RKO (cell line): ENCODE data around the gene ERI3.
A peak's percentile ranks its signal among the peaks of the same experiment; 100 is the strongest.

Source experiments
- DNase-seq: peaks from one replicate; pipeline ENCODE4 v3.0.0-alpha.2; 2016; ENCODE audit warnings: low spot score

ERI3 gene

GRCh38 chr1:44316231-44316759 lies 38.8 kb downstream of the ERI3 start:
- no peak for DNase-seq

GRCh38 chr1:44315521-44315920 lies 39.5 kb downstream of the ERI3 start:
- DNase-seq: no peak

- no peak for DNase-seq
Measured at GRCh38 chr1:44314452-44314851, 40.6 kb downstream of the ERI3 start.

- DNase-seq: no peak
Measured at GRCh38 chr1:44313265-44313918, 41.7 kb downstream of the ERI3 start.

GRCh38 chr1:44312399-44313196 lies 42.5 kb downstream of the ERI3 start:
- DNase-seq: no peak

GRCh38 chr1:44310006-44310405 lies 45.1 kb downstream of the ERI3 start:
- no peak for DNase-seq

- no peak for DNase-seq
Measured at GRCh38 chr1:44305962-44306422, 49.1 kb downstream of the ERI3 start.

- no peak for DNase-seq
Measured at GRCh38 chr1:44303532-44303931, 51.5 kb downstream of the ERI3 start.

- DNase-seq: no peak
Measured at GRCh38 chr1:44302541-44302940, 52.5 kb downstream of the ERI3 start.

GRCh38 chr1:44301442-44301841 lies 53.6 kb downstream of the ERI3 start:
- no peak for DNase-seq

- DNase-seq: no peak
Measured at GRCh38 chr1:44300852-44301251, 54.2 kb downstream of the ERI3 start.

GRCh38 chr1:44297695-44298400 lies 57.2 kb downstream of the ERI3 start:
- no peak for DNase-seq

GRCh38 chr1:44296806-44297205 lies 58.3 kb downstream of the ERI3 start:
- DNase-seq: no peak

- no peak for DNase-seq
Measured at GRCh38 chr1:44296086-44296485, 59.0 kb downstream of the ERI3 start.

GRCh38 chr1:44294588-44295007 lies 60.5 kb downstream of the ERI3 start:
- peak; percentile 2 for DNase-seq

GRCh38 chr1:44293761-44294315 lies 61.2 kb downstream of the ERI3 start:
- DNase-seq: no peak

- no peak for DNase-seq
Measured at GRCh38 chr1:44292651-44293050, 62.4 kb downstream of the ERI3 start.

GRCh38 chr1:44290250-44291094 lies 64.6 kb downstream of the ERI3 start:
- DNase-seq: no peak

- DNase-seq: no peak
Measured at GRCh38 chr1:44289530-44289929, 65.5 kb downstream of the ERI3 start.

GRCh38 chr1:44288883-44289282 lies 66.2 kb downstream of the ERI3 start:
- DNase-seq: no peak

- no peak for DNase-seq
Measured at GRCh38 chr1:44284184-44284583, 70.9 kb downstream of the ERI3 start.
